Body of pancreas (tissue), 4 donors: Measurements from ENCODE around the gene ASPHD2.

Experiments
- POLR2A ChIP-seq, 3 donors: fragments of 450-650 bp; IDR thresholded peaks; one replicate each; pipeline ENCODE4 v1.6.1; 2016; ENCODE audit warnings: antibody characterized with exemption in 3 of 3, mild to moderate bottlenecking in 2 of 3
- TF ChIP-seq, protein P1 (sequence below), 7 experiments: fragments of 450-650 bp in 4 of 7; fragments of 200-600 bp in 3 of 7; sonication (generic) in 3 of 7; IDR thresholded peaks; one replicate each; pipeline ENCODE4 v1.5.1; 2016 to 2019; ENCODE audit warnings: antibody characterized with exemption in 7 of 7

DNA sequence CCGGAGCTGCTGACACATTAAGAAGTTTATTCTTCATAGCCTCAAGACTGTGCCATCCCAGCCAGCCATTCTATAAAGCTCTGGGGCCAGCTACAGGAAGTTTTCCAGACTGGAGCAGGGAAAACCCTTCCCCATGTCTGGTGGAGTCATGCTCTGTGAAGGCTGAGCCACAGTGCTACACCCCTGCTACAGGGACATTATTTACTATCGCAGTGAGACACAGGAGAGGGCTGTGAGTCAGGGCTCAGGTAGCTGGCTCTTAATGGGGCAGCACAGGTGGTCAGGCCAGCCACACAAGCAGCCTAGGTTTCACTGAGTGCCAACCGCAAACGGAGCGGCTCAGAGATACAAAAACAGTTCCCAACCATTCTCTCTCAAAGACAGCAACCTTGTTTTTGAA, 42.5 kb downstream of the ASPHD2 start:
- TF ChIP-seq, protein P1, sequence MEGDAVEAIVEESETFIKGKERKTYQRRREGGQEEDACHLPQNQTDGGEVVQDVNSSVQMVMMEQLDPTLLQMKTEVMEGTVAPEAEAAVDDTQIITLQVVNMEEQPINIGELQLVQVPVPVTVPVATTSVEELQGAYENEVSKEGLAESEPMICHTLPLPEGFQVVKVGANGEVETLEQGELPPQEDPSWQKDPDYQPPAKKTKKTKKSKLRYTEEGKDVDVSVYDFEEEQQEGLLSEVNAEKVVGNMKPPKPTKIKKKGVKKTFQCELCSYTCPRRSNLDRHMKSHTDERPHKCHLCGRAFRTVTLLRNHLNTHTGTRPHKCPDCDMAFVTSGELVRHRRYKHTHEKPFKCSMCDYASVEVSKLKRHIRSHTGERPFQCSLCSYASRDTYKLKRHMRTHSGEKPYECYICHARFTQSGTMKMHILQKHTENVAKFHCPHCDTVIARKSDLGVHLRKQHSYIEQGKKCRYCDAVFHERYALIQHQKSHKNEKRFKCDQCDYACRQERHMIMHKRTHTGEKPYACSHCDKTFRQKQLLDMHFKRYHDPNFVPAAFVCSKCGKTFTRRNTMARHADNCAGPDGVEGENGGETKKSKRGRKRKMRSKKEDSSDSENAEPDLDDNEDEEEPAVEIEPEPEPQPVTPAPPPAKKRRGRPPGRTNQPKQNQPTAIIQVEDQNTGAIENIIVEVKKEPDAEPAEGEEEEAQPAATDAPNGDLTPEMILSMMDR (IDR thresholded peaks at IDR 0.05), result no peak
- no peak for TF ChIP-seq POLR2A (IDR thresholded peaks at IDR 0.05)
